OCI-LY7 (cell line): ENCODE data around the gene TPRG1. TPM values are rescaled to one million over a fixed set of nuclear protein-coding genes. Genes with fewer than 3 reads are reported as not detected.

Source experiments
- BruUV-seq: library from RNA; stranded (reverse); fragments of 400-500 nt; replicated peaks from 2 replicates; lab custom pipeline; 2021; lab: Mats Ljungman, UMichigan
- CTCF ChIA-PET: fragments of 300-600 bp; sonication (Branson Sonifier 250); formaldehyde crosslinking; loops from one replicate; lab custom pipeline; 2022; ENCODE audit warnings: antibody characterized with exemption; ENCODE audit not compliant: unreplicated experiment; lab: Charles Lee
- POLR2A ChIA-PET: fragments of 300-600 bp; sonication (Branson Sonifier 250); formaldehyde crosslinking; loops from one replicate; lab custom pipeline; 2022; ENCODE audit warnings: antibody characterized with exemption; lab: Charles Lee
- DNase-seq: peaks from one replicate; pipeline ENCODE4 v3.0.0-alpha.2; 2015; ENCODE audit warnings: low spot score
- H2AFZ ChIP-seq: fragments of 200-600 bp; sonication (generic), shearing (Covaris generic); 2 replicates; pipeline ENCODE4 v1.6.1; 2014; ENCODE audit warnings: mild to moderate bottlenecking, antibody characterized with exemption, low read length, moderate library complexity
- H3K27ac ChIP-seq: fragments of 200-600 bp; sonication (generic); 2 replicates; pipeline ENCODE4 v1.5.1; 2014; ENCODE audit warnings: mixed run types, low read depth, mild to moderate bottlenecking, moderate library complexity, low read length, inconsistent platforms; ENCODE audit not compliant: poor library complexity, severe bottlenecking
- H3K36me3 ChIP-seq: fragments of 200-600 bp; sonication (generic); 2 replicates; pipeline ENCODE4 v1.6.1; 2014; ENCODE audit warnings: mild to moderate bottlenecking, antibody characterized with exemption, low read length, moderate library complexity, mixed read lengths; ENCODE audit not compliant: insufficient read depth
- H3K4me1 ChIP-seq: fragments of 200-600 bp; sonication (generic); 2 replicates; pipeline ENCODE4 v1.5.1; 2014; ENCODE audit warnings: mild to moderate bottlenecking, low read length; ENCODE audit not compliant: insufficient read depth, poor library complexity, severe bottlenecking
- H3K4me2 ChIP-seq: fragments of 200-600 bp; sonication (generic); 2 replicates; pipeline ENCODE4 v1.6.1; 2014; ENCODE audit warnings: mild to moderate bottlenecking, low read length
- H3K4me3 ChIP-seq: fragments of 200-600 bp; sonication (generic); 2 replicates; pipeline ENCODE4 v1.5.1; 2014; ENCODE audit warnings: mild to moderate bottlenecking, low read depth, low read length; ENCODE audit not compliant: poor library complexity, severe bottlenecking
- H3K79me2 ChIP-seq: fragments of 200-600 bp; sonication (generic); 2 replicates; pipeline ENCODE4 v1.6.1; 2016; ENCODE audit warnings: low read depth, mild to moderate bottlenecking, low read length, moderate library complexity, mixed read lengths; ENCODE audit not compliant: insufficient read depth
- H3K9me2 ChIP-seq: fragments of 200-600 bp; sonication (generic); 2 replicates; pipeline ENCODE4 v1.6.1; 2016; ENCODE audit warnings: mild to moderate bottlenecking, low read length, mixed read lengths; ENCODE audit not compliant: insufficient read depth
- H3K9me3 ChIP-seq: fragments of 200-600 bp; sonication (generic); 2 replicates; pipeline ENCODE4 v1.6.1; 2014; ENCODE audit warnings: mild to moderate bottlenecking, mixed run types, low read length, mixed read lengths
- H4K20me1 ChIP-seq: fragments of 200-600 bp; sonication (generic); 2 replicates; pipeline ENCODE4 v1.6.1; 2014; ENCODE audit warnings: mild to moderate bottlenecking, antibody characterized with exemption, low read length, moderate library complexity, mixed read lengths; ENCODE audit not compliant: insufficient read depth
- CTCF ChIP-seq: fragments of 200-600 bp; sonication (generic); conservative IDR thresholded peaks from 2 replicates; pipeline ENCODE4 v1.5.1; 2014; ENCODE audit warnings: mild to moderate bottlenecking, antibody characterized with exemption, low read length, moderate library complexity, mixed read lengths
- EZH2phosphoT487 ChIP-seq: fragments of 200-600 bp; sonication (generic); IDR thresholded peaks from 2 replicates; pipeline ENCODE4 v1.6.1; 2018; ENCODE audit warnings: low read depth, borderline replicate concordance, mild to moderate bottlenecking, mixed run types, antibody characterized with exemption, low read length, moderate library complexity, mixed read lengths
- intact Hi-C: fragments of 100-400 bp; cut with micrococcal nuclease; formaldehyde crosslinking; loops from one replicate; pipeline ENCODE4 v1.10.0; 2022; ENCODE audit not compliant: unreplicated experiment
- total RNA-seq, 2 experiments: library from RNA; depleted of rRNA in 1 of 2; stranded (reverse); fragments of >200 nt in 1 of 2; shearing (Covaris generic) in 1 of 2; gene quantifications; 2 replicates each; pipeline ENCODE4 v1.2.3, GENCODE V29; 2014 to 2022

The TPRG1 gene
- total RNA-seq, 2 experiments from 2014 or later: 0.92 TPM; not detected in 1

DNA sequence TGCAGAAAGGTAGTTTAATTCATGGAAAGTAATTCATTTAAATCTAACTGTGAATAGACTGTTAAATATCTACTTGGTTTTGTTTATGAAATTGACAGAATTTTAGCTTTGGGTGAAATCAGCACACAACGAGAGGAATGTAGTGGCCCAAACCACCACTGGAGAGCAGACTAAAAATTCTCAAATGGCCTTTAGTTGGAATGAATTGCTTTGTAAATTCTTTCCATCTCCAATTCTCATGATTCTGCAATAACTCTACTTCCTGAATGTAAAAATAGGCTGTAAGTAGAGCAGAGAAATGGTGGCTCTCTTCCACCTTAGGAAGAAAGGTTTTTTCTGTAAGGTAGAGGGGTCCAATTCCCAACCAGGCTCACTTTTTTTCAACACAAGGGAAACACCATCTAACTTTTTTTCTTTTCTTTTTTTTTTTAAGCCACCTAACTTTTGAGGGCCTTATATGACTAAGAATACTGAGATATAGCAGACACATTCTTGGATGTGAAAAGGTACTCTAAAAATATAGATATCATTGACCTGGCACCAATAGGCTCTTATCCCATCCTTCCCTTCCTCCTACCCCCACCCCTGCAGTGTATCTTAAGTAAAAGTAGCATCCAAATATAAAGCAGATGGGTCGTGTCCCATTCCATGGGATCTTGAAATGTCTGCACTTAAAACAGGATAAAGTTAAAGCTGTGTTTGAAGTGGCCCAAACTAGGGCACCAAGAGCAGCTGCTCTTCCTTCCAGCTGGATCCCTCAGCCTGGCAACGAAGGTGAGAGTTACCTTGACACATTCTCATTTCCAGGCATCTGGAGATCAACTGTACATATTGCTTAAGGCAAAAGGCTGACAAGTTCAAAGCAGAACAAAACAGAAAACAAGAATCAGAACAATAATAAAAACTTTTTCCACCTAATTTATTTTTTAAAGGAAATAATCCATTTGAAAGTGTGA is 194.1 kb downstream of the TPRG1 start:
- no peaks in the 10 kb centered on the region for H4K20me1 ChIP-seq
- no peaks in the 10 kb centered on the region for H3K36me3 ChIP-seq
- H3K9me3 ChIP-seq: no peaks in the 10 kb centered on the region
- intact Hi-C loops: no loop called here
- H3K4me3 ChIP-seq: no peak overlapping the region
- no TSS peak for BruUV-seq
- no peak overlapping the region for H3K4me2 ChIP-seq
- H3K79me2 ChIP-seq: no peaks in the 10 kb centered on the region
- H3K9me2 ChIP-seq: no peaks in the 10 kb centered on the region
- ChIA-PET CTCF (no interaction called here), POLR2A (interaction anchor here (1.0 kb wide), 1 partner anchor 30 kb away, joined by 3 read pairs; no protein-coding TSS in a partner anchor)
- H3K27ac ChIP-seq: no peak overlapping the region
- DNase-seq: no peak
- no peak overlapping the region for H2AFZ ChIP-seq
- no peaks in the 10 kb centered on the region for H3K4me1 ChIP-seq
- no peak for TF ChIP-seq CTCF
- no peak for TF ChIP-seq EZH2phosphoT487

- H3K79me2 ChIP-seq: no peaks in the 10 kb centered on the region
- no peaks in the 10 kb centered on the region for H3K36me3 ChIP-seq
- H3K27ac ChIP-seq: no peak overlapping the region
- ChIA-PET CTCF (no interaction called here), POLR2A (interaction anchor here (0.7 to 1.9 kb wide), 2 partner anchors 27 to 90 kb away, joined by 3 to 4 read pairs; no protein-coding TSS in a partner anchor)
- peak; percentile 1 for DNase-seq
- BruUV-seq: no TSS peak
- no peak overlapping the region for H3K4me2 ChIP-seq
- TF ChIP-seq CTCF: no peak
- no peak for TF ChIP-seq EZH2phosphoT487
- no peak overlapping the region for H3K4me3 ChIP-seq
- no peaks in the 10 kb centered on the region for H3K4me1 ChIP-seq
- H4K20me1 ChIP-seq: no peaks in the 10 kb centered on the region
- intact Hi-C loops: no loop called here
- no peak overlapping the region for H2AFZ ChIP-seq
- H3K9me3 ChIP-seq: no peaks in the 10 kb centered on the region
- H3K9me2 ChIP-seq: no peaks in the 10 kb centered on the region
Measured at GRCh38 chr3:189368384-189368783, 196.6 kb downstream of the TPRG1 start.

DNA sequence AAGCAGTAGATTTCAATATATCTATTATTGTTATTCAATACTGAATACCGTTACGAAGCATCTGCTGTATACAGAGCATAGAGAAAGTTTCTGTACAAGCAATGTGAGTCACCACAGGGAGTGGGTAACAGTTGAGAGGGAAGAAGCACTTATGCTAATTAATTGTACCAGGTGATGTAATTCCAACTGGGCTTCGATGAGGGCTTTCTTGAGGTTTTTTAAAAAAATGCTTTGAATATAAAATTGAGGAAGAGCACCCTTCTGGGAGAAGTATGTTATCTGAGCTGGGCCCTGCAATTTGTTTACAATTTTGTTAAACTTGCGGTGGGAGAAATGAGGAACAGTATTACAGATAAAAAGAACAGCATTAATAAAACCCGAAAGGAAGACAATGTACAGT is 197.9 kb downstream of the TPRG1 start:
- no peak for TF ChIP-seq EZH2phosphoT487
- no peak for TF ChIP-seq CTCF
- intact Hi-C loops: no loop called here
- CTCF ChIA-PET: no interaction called here

More for the DNA sequence above, 197.9 kb downstream of the TPRG1 start:
- H3K79me2 ChIP-seq: no peaks in the 10 kb centered on the region
- H4K20me1 ChIP-seq: no peaks in the 10 kb centered on the region
- H3K4me3 ChIP-seq: no peak overlapping the region
- no peaks in the 10 kb centered on the region for H3K9me3 ChIP-seq
- no peak for DNase-seq
- no peaks in the 10 kb centered on the region for H3K9me2 ChIP-seq
- BruUV-seq: no TSS peak
- no peak overlapping the region for H3K4me2 ChIP-seq
- no peaks in the 10 kb centered on the region for H3K4me1 ChIP-seq
- H2AFZ ChIP-seq: no peak overlapping the region
- no peaks in the 10 kb centered on the region for H3K36me3 ChIP-seq
- no peak overlapping the region for H3K27ac ChIP-seq
- POLR2A ChIA-PET: interaction anchor here (1.9 kb wide), 1 partner anchor 26 kb away, joined by 4 read pairs; no protein-coding TSS in a partner anchor
